H1 (cell line): ENCODE data around the gene CYGB. TPM values are rescaled to one million over a fixed set of nuclear protein-coding genes. Genes with fewer than 3 reads are reported as not detected.

ENCODE experiments used
- CTCF ChIA-PET: fragments of 300-600 bp; sonication (Branson Sonifier 250); formaldehyde crosslinking; loops from one replicate; lab custom pipeline; 2021; ENCODE audit not compliant: partially characterized antibody; lab: Charles Lee
- POLR2A ChIA-PET: fragments of 300-600 bp; sonication (Branson Sonifier 250); formaldehyde crosslinking; loops from one replicate; lab custom pipeline; 2021; ENCODE audit warnings: inconsistent platforms; ENCODE audit not compliant: partially characterized antibody; lab: Charles Lee
- DNase-seq, 2 experiments: peaks; one replicate each; pipeline versions ENCODE4 v3.0.0 to v3.0.0-alpha.2; 2010 to 2022; ENCODE audit warnings: low spot score in 2 of 2, low read depth in 1 of 2, mixed read lengths in 1 of 2
- FAIRE-seq: peaks from 2 replicates; lab custom pipeline; 2011; peaks lifted over from hg19 to GRCh38; lab: Jason Lieb, UNC
- H2AFZ ChIP-seq: 2 replicates; pipeline ENCODE4 v1.8.1; 2012; ENCODE audit warnings: low read length, inconsistent platforms
- H2AK5ac ChIP-seq: 2 replicates; pipeline ENCODE4 v1.6.1; 2013; ENCODE audit warnings: low read depth, low read length
- H2BK120ac ChIP-seq: replicated peaks from 2 replicates; pipeline ENCODE3; 2013; ENCODE audit warnings: low read depth, low read length, inconsistent platforms
- H2BK12ac ChIP-seq: 2 replicates; pipeline ENCODE4 v1.6.1; 2013; ENCODE audit warnings: low read depth, low read length
- H2BK15ac ChIP-seq: 2 replicates; pipeline ENCODE4 v1.6.1; 2013; ENCODE audit warnings: low read length
- H2BK20ac ChIP-seq: 2 replicates; pipeline ENCODE4 v1.6.1; 2013; ENCODE audit warnings: low read length
- H2BK5ac ChIP-seq: 2 replicates; pipeline ENCODE4 v1.6.1; 2013; ENCODE audit warnings: low read depth, low read length
- H3K14ac ChIP-seq: 2 replicates; pipeline ENCODE4 v1.6.1; 2013; ENCODE audit warnings: inconsistent platforms; ENCODE audit not compliant: insufficient read length
- H3K18ac ChIP-seq: 2 replicates; pipeline ENCODE4 v1.6.1; 2013; ENCODE audit warnings: low read length; ENCODE audit errors: extremely low read depth
- H3K23ac ChIP-seq: 2 replicates; pipeline ENCODE4 v1.6.1; 2013; ENCODE audit warnings: inconsistent platforms; ENCODE audit not compliant: insufficient read length
- H3K23me2 ChIP-seq: 2 replicates; pipeline ENCODE4 v1.6.1; 2013; ENCODE audit warnings: low read depth, low read length
- H3K27ac ChIP-seq: 2 replicates; pipeline ENCODE4 v1.6.1; 2011; ENCODE audit warnings: low read depth, low read length, inconsistent platforms
- H3K27me3 ChIP-seq, 4 experiments: replicated peaks in 1 of 4; 1 replicate in 1 of 4; 2 replicates in 3 of 4; pipeline versions ENCODE4 v1.6.1 to v1.8.1; 2011 to 2013; ENCODE audit warnings: low read length in 3 of 4, mild to moderate bottlenecking in 3 of 4, inconsistent platforms in 2 of 4, mixed read lengths in 2 of 4, moderate library complexity in 1 of 4; ENCODE audit not compliant: control insufficient read depth in 3 of 4, insufficient read depth in 3 of 4; ENCODE audit errors: extremely low read depth in 1 of 4
- H3K36me3 ChIP-seq, 4 experiments: 2 replicates each; pipeline versions ENCODE4 v1.6.1 to v1.8.1; 2011 to 2013; ENCODE audit warnings: mild to moderate bottlenecking in 4 of 4, low read length in 3 of 4, moderate library complexity in 2 of 4, control low read depth in 1 of 4, inconsistent platforms in 1 of 4; ENCODE audit not compliant: insufficient read depth in 4 of 4, control insufficient read depth in 2 of 4
- H3K4ac ChIP-seq: replicated peaks from 2 replicates; pipeline ENCODE3; 2013; ENCODE audit warnings: low read length, low read depth, mixed read lengths, inconsistent platforms; ENCODE audit not compliant: insufficient read length
- H3K4me1 ChIP-seq, 4 experiments: replicated peaks in 1 of 4; 1 replicate in 1 of 4; 2 replicates in 3 of 4; pipeline versions ENCODE4 v1.6.1 to v1.8.1; 2011 to 2013; ENCODE audit warnings: low read length in 3 of 4, inconsistent platforms in 2 of 4, mixed read lengths in 1 of 4; ENCODE audit not compliant: insufficient read depth in 4 of 4, control insufficient read depth in 3 of 4
- H3K4me2 ChIP-seq, 2 experiments: 2 replicates each; pipeline versions ENCODE4 v1.6.1 to v1.8.1; 2011 to 2013; ENCODE audit warnings: low read depth in 2 of 2, low read length in 2 of 2, control low read depth in 1 of 2, inconsistent platforms in 1 of 2, mild to moderate bottlenecking in 1 of 2; ENCODE audit not compliant: insufficient read depth in 1 of 2
- H3K4me3 ChIP-seq, 4 experiments: fragments of 200-600, 300-600 bp in 1 of 4; sonication (generic), shearing (Covaris generic), sonication (Bioruptor Twin) in 1 of 4; 2 replicates each; pipeline versions ENCODE4 v1.5.1 to v1.8.1; 2011 to 2016; ENCODE audit warnings: low read length in 4 of 4, low read depth in 3 of 4, control low read depth in 2 of 4, inconsistent platforms in 2 of 4, mild to moderate bottlenecking in 2 of 4, mixed read lengths in 1 of 4, moderate library complexity in 1 of 4; ENCODE audit not compliant: insufficient read depth in 2 of 4; ENCODE audit errors: extremely low read depth in 1 of 4
- H3K56ac ChIP-seq: replicated peaks from 2 replicates; pipeline ENCODE3; 2013; ENCODE audit warnings: low read depth, mild to moderate bottlenecking, mixed read lengths, low read length, inconsistent platforms; ENCODE audit not compliant: insufficient read length
- H3K79me1 ChIP-seq: 2 replicates; pipeline ENCODE4 v1.6.1; 2013; ENCODE audit warnings: low read depth, low read length, control low read depth
- H3K79me2 ChIP-seq, 2 experiments: 2 replicates each; pipeline versions ENCODE4 v1.6.1 to v1.8.1; 2012 to 2013; ENCODE audit warnings: low read length in 2 of 2, mild to moderate bottlenecking in 2 of 2, inconsistent platforms in 1 of 2; ENCODE audit not compliant: insufficient read depth in 2 of 2, control insufficient read depth in 1 of 2
- H3K9ac ChIP-seq, 4 experiments: replicated peaks in 1 of 4; 1 replicate in 1 of 4; 2 replicates in 3 of 4; pipeline versions ENCODE4 v1.6.1 to v1.8.1; 2011 to 2013; ENCODE audit warnings: low read depth in 3 of 4, low read length in 3 of 4, control low read depth in 2 of 4, mild to moderate bottlenecking in 2 of 4, moderate library complexity in 2 of 4, inconsistent platforms in 1 of 4; ENCODE audit errors: extremely low read depth in 1 of 4
- H3K9me3 ChIP-seq, 2 experiments: 2 replicates each; pipeline versions ENCODE4 v1.6.1 to v1.8.1; 2012 to 2013; ENCODE audit warnings: mild to moderate bottlenecking in 2 of 2, moderate library complexity in 2 of 2, control low read depth in 1 of 2, inconsistent platforms in 1 of 2, low read depth in 1 of 2, low read length in 1 of 2, mixed read lengths in 1 of 2; ENCODE audit not compliant: insufficient read depth in 2 of 2
- H4K20me1 ChIP-seq, 2 experiments: replicated peaks in 1 of 2; 2 replicates each; pipeline versions ENCODE3 to v1.8.1; 2011 to 2013; ENCODE audit warnings: inconsistent platforms in 2 of 2, low read length in 2 of 2, mild to moderate bottlenecking in 1 of 2; ENCODE audit not compliant: insufficient read depth in 2 of 2, control insufficient read depth in 1 of 2
- H4K5ac ChIP-seq: 2 replicates; pipeline ENCODE4 v1.6.1; 2013; ENCODE audit warnings: low read length, low read depth, mixed read lengths, inconsistent platforms; ENCODE audit not compliant: insufficient read length
- H4K8ac ChIP-seq: 2 replicates; pipeline ENCODE4 v1.8.0; 2013; ENCODE audit warnings: mild to moderate bottlenecking, moderate library complexity, low read length, inconsistent platforms; ENCODE audit not compliant: insufficient read depth; ENCODE audit errors: extremely low read depth
- H4K91ac ChIP-seq: replicated peaks from 2 replicates; pipeline ENCODE3; 2013; ENCODE audit warnings: low read length, mixed read lengths, inconsistent platforms; ENCODE audit not compliant: insufficient read length
- ASH2L ChIP-seq: fragments of 200-600, 300-600 bp; sonication (generic); IDR thresholded peaks from one replicate; pipeline ENCODE4 v1.7.1; 2017; ENCODE audit warnings: low read length
- CREB1 ChIP-seq: IDR thresholded peaks from 2 replicates; pipeline ENCODE4 v1.6.1; 2012; ENCODE audit warnings: inconsistent platforms
- FOSL1 ChIP-seq: IDR thresholded peaks from 2 replicates; pipeline ENCODE4 v1.6.1; 2011; ENCODE audit warnings: mild to moderate bottlenecking, low read depth, low read length, moderate library complexity; ENCODE audit not compliant: insufficient read depth
- KDM4A ChIP-seq: IDR thresholded peaks from one replicate; pipeline ENCODE4 v1.7.1; 2012; ENCODE audit warnings: low read depth, mild to moderate bottlenecking, moderate library complexity, low read length, inconsistent platforms; ENCODE audit not compliant: severe bottlenecking
- NANOG ChIP-seq: IDR thresholded peaks from 2 replicates; pipeline ENCODE4 v1.6.1; 2011; ENCODE audit warnings: low read length, low read depth, mild to moderate bottlenecking, inconsistent platforms; ENCODE audit not compliant: insufficient read depth, poor library complexity, severe bottlenecking
- SIN3A ChIP-seq, 2 experiments: IDR thresholded peaks in 1 of 2; conservative IDR thresholded peaks in 1 of 2; 2 replicates each; pipeline ENCODE4 v1.6.1; 2011 to 2012; ENCODE audit warnings: low read length in 2 of 2, improper control_type of control experiment in 1 of 2, low read depth in 1 of 2, mild to moderate bottlenecking in 1 of 2
- ZNF274 ChIP-seq: IDR thresholded peaks from 2 replicates; pipeline ENCODE4 v1.7.0; 2012; ENCODE audit warnings: low read length, borderline replicate concordance; ENCODE audit errors: extremely low read depth
- WGBS, 2 experiments: shearing (Covaris generic) in 1 of 2; methylation state at CpG; one replicate each; pipeline versions ENCODE4 v1.1.6 to v1.1.7; 2013 to 2015; ENCODE audit warnings: low lambda C conversion rate in 2 of 2, mixed read lengths in 2 of 2, inconsistent platforms in 1 of 2, low coverage in 1 of 2, missing lambda C conversion rate in 1 of 2; ENCODE audit not compliant: insufficient replicate concordance in 2 of 2, insufficient coverage in 1 of 2, insufficient read length in 1 of 2; ENCODE audit errors: extremely low coverage in 1 of 2, missing lambda C conversion rate in 1 of 2; 5-methylcytosine and 5-hydroxymethylcytosine counted together
- polyA plus RNA-seq, 7 experiments: library from polyadenylated mRNA; depleted of rRNA in 3 of 7; stranded (reverse) in 5 of 7; unstranded in 2 of 7; fragments of >200 nt in 5 of 7; fragments of 200-250 nt in 2 of 7; gene quantifications; 1 replicate in 5 of 7; 2 replicates in 1 of 7; 4 replicates in 1 of 7; pipeline versions ENCODE4 v1.2.1 to v1.2.3, GENCODE V29; 2011 to 2013; ENCODE audit warnings: missing spikeins in 2 of 7, mixed read lengths in 2 of 7
- total RNA-seq: library from RNA; stranded (reverse); fragmentation: NEBNext Ultra II Directional; extraction: Animal tissue kit (Norgen Biotek cat#: 25700); gene quantifications from 2 replicates; pipeline ENCODE4 v1.2.1, GENCODE V29; 2021

The CYGB gene
- total and polyA plus RNA-seq, 2 of the 8 experiments (the other 6 are each of a cell fraction or from before 2014, with no cell fraction given): 2.7 to 3.7 TPM

- Histone ChIP-seq H3K23me2 (peaks cover 6% of the 10 kb centered on the region; the same call in 1 of the 2 replicates), H4K91ac (no peak overlapping the region), H3K56ac (no peak overlapping the region), H2BK5ac (no peak overlapping the region), H2BK20ac (no peak overlapping the region), H4K8ac (no peak overlapping the region), H3K9ac (no peak overlapping the region), H4K5ac (no peak overlapping the region), H2BK15ac (no peak overlapping the region), H3K79me1 (no peaks in the 10 kb centered on the region), H3K4me2 (no peak overlapping the region), H4K20me1 (peaks cover 0 to 7% of the 10 kb centered on the region in 2 experiments), H3K27me3 (no peaks in the 10 kb centered on the region), H3K9me3 (no peaks in the 10 kb centered on the region), H3K4ac (no peak overlapping the region), H2AFZ (no peak overlapping the region), H3K4me3 (no peak overlapping the region), H3K79me2 (no peaks in the 10 kb centered on the region; a peak in 1 of 4 replicates), H3K4me1 (peaks cover 4 to 23% (median 8%) of the 10 kb centered on the region in 4 experiments; a peak in 6 of 7 replicates), H3K36me3 (no peaks in the 10 kb centered on the region), H2BK12ac (no peak overlapping the region), H2AK5ac (no peak overlapping the region), H3K27ac (no peak overlapping the region), H2BK120ac (no peak overlapping the region), H3K18ac (no peak overlapping the region), H3K23ac (no peak overlapping the region), H3K14ac (no peak overlapping the region)
- POLR2A ChIA-PET: interaction anchor here (0.7 to 2.1 kb wide), 5 partner anchors 8 to 19 kb away, joined by 3 to 8 read pairs (median 4); partner anchors contain the start of gene PRCD
- FAIRE-seq (no peak), DNase-seq (no peak)
- TF ChIP-seq FOSL1 (no peak), ZNF274 (no peak), KDM4A (no peak), NANOG (no peak), SIN3A (conservative IDR thresholded peaks at IDR 0.05 in 1 of 2, IDR thresholded peaks at IDR 0.05 in 1 of 2; ENCODE audit: low read depth in 1 of 2, low read length in 2 of 2) (no peak), ASH2L (no peak), CREB1 (no peak)
- CTCF ChIA-PET: interaction anchor here (0.9 to 5.2 kb wide), 7 partner anchors 8 to 114 kb away, joined by 3 to 39 read pairs (median 4); no protein-coding TSS in a partner anchor
- 83% methylated on average over 9 of the region's 9 CpGs; no CpG with 5 or more reads in 1 of the 2 experiments for WGBS, 2 experiments
Measured at GRCh38 chr17:76549215-76549518, 11.7 kb upstream of the CYGB start.
